Psoas muscle (tissue), 8 donors: Measurements from ENCODE around the gene TMEM30B. TPM values are rescaled to one million over a fixed set of nuclear protein-coding genes. Genes with fewer than 3 reads are reported as not detected.
A peak's percentile ranks its signal among the peaks of the same experiment; 100 is the strongest.

Experiments used
- ATAC-seq, 4 donors: fragments of 200-7000 bp; cut with Tn5 transposase; one replicate each; pipeline ENCODE4 v1.9.1; 2020; ENCODE audit warnings: moderate library complexity in 3 of 4, mild to moderate bottlenecking in 2 of 4
- DNase-seq, 2 donors: peaks; one replicate each; pipeline ENCODE4 v3.0.0-alpha.2; 2020
- H3K27ac ChIP-seq: fragments of 200-600 bp; one replicate; pipeline ENCODE4 v1.8.0; 2022
- H3K27me3 ChIP-seq, 3 donors: fragments of 200-600 bp in 1 of 3; one replicate each; pipeline versions ENCODE4 v1.6.1 to v1.8.0; 2013 to 2022; ENCODE audit warnings: low read length in 2 of 3, mild to moderate bottlenecking in 2 of 3, moderate library complexity in 1 of 3; ENCODE audit not compliant: insufficient read depth in 3 of 3
- H3K36me3 ChIP-seq, 2 donors: fragments of 200-600 bp in 1 of 2; one replicate each; pipeline versions ENCODE4 v1.6.1 to v1.8.0; 2013 to 2022; ENCODE audit warnings: low read depth in 1 of 2, mild to moderate bottlenecking in 1 of 2, moderate library complexity in 1 of 2; ENCODE audit not compliant: insufficient read depth in 1 of 2
- H3K4me1 ChIP-seq: fragments of 200-600 bp; one replicate; pipeline ENCODE4 v1.8.0; 2022
- H3K4me3 ChIP-seq: fragments of 200-600 bp; one replicate; pipeline ENCODE4 v1.8.0; 2022; ENCODE audit warnings: mild to moderate bottlenecking
- H3K9me3 ChIP-seq: fragments of 200-600 bp; one replicate; pipeline ENCODE4 v1.8.0; 2022
- CTCF ChIP-seq: fragments of 200-600 bp; IDR thresholded peaks from one replicate; pipeline ENCODE4 v1.8.0; 2022; ENCODE audit warnings: antibody characterized with exemption
- WGBS, 3 donors: extraction: QIAGEN DNeasy Blood & Tissue Kit; methylation state at CpG; one replicate each; pipeline versions ENCODE4 v1.1.6 to v1.1.7; 2013; 5-methylcytosine and 5-hydroxymethylcytosine counted together
- intact Hi-C, 2 donors: fragments of 100-400 bp; cut with DNase I; formaldehyde crosslinking; loops; one replicate each; pipeline versions ENCODE4 v1.11.0 to v1.14.2; 2022
- polyA plus RNA-seq, 3 donors: library from polyadenylated mRNA; stranded (reverse); fragments of 200-250 nt; gene quantifications; one replicate each; pipeline ENCODE4 v1.2.3, GENCODE V29; 2013
- total RNA-seq, 4 donors: library from RNA; stranded (reverse); fragmentation: NEBNext Ultra II Directional in 2 of 4; extraction: Animal tissue kit (Norgen Biotek cat#: 25700) in 2 of 4; gene quantifications; one replicate each; pipeline versions ENCODE4 v1.2.1 to v1.2.4, GENCODE V29; 2021 to 2023
- donor health status: healthy with polysubstance abuse.
- donor health status: DM: no; HTN: no; CAD: no; lungs with moderate emphysema.
- donor health status: Bipolar disorder and iron deficiency.
- donor health status: healthy.
- donor health status: DM: yes; HTN: yes; CAD: no.
- donor health status: DM: no; HTN: no; CAD: no.
- donor health status: DM: no; HTN: no; CAD: no.
- donor health status: DM: yes; HTN: yes; CAD: no.

TMEM30B gene
- total and polyA plus RNA-seq, 7 donors, result 0.30 to 2.0 (median 0.80) TPM

- TF ChIP-seq CTCF, result no peak
- H3K4me1 ChIP-seq, result peaks cover 8% of the 10 kb centered on the region
- intact Hi-C loops, result loop anchor here in 1 of 2 donors (10.0 kb wide), 1 partner anchor 927 kb away; no protein-coding TSS in a partner anchor
- no peaks in the 10 kb centered on the region for H3K36me3 ChIP-seq
- no peak for DNase-seq
- H3K4me3 ChIP-seq, result peak overlapping the region; percentile 84
- no peaks in the 10 kb centered on the region for H3K27me3 ChIP-seq
- WGBS, 3 donors, result 24 to 55% (median 52%) methylated on average over 1 of the region's 1 CpG
- ATAC-seq, result no peak
- H3K9me3 ChIP-seq, result no peaks in the 10 kb centered on the region
- peak overlapping the region; percentile 85 for H3K27ac ChIP-seq
These were observed 774 bp upstream of the TMEM30B start for GRCh38 chr14:61281948-61282275.

GRCh38 chr14:61280526-61281185, 482 bp downstream of the TMEM30B start:
- peaks cover 4% of the 10 kb centered on the region for H3K4me1 ChIP-seq
- no peaks in the 10 kb centered on the region for H3K36me3 ChIP-seq
- ATAC-seq (peak; percentile 90 to 94 (median 90)), DNase-seq (peak; percentile 71 to 89)
- no peaks in the 10 kb centered on the region for H3K27me3 ChIP-seq
- 1 to 2% (median 1%) methylated on average over 53 to 81 of the region's 81 CpGs for WGBS, 3 donors
- intact Hi-C loops, result loop anchor here in 1 of 2 donors (10.0 kb wide), 1 partner anchor 926 kb away; no protein-coding TSS in a partner anchor
- peak overlapping the region; percentile 84 for H3K4me3 ChIP-seq
- peak overlapping the region; percentile 85 for H3K27ac ChIP-seq
- peak; percentile 59 for TF ChIP-seq CTCF
- H3K9me3 ChIP-seq, result no peaks in the 10 kb centered on the region

- H3K4me3 ChIP-seq, result peak overlapping the region; percentile 84
- H3K27me3 ChIP-seq, result no peaks in the 10 kb centered on the region
- peaks cover 3% of the 10 kb centered on the region for H3K4me1 ChIP-seq
- ATAC-seq (peak in 1 of 4 donors; percentile 30), DNase-seq (no peak)
- no peak for TF ChIP-seq CTCF
- H3K36me3 ChIP-seq, result no peaks in the 10 kb centered on the region
- WGBS, 3 donors, result 15 to 24% (median 18%) methylated on average over 45 to 47 of the region's 47 CpGs
- intact Hi-C loops, result loop anchor here in 1 of 2 donors (10.0 kb wide), 1 partner anchor 925 kb away; no protein-coding TSS in a partner anchor
- H3K27ac ChIP-seq, result peak overlapping the region; percentile 85
- H3K9me3 ChIP-seq, result no peaks in the 10 kb centered on the region
These were observed 1.0 kb downstream of the TMEM30B start for GRCh38 chr14:61280092-61280525.

GRCh38 chr14:61279082-61279481, 2.1 kb downstream of the TMEM30B start:
- Histone ChIP-seq H3K27ac (no peak overlapping the region), H3K9me3 (no peaks in the 10 kb centered on the region), H3K27me3 (no peaks in the 10 kb centered on the region), H3K4me3 (peak overlapping the region; percentile 84), H3K36me3 (no peaks in the 10 kb centered on the region), H3K4me1 (no peaks in the 10 kb centered on the region)
- intact Hi-C loops, result no loop called here
- TF ChIP-seq CTCF, result no peak
- WGBS, 3 donors, result 67 to 86% (median 75%) methylated on average over 5 of the region's 5 CpGs
- no peak for ATAC-seq
- no peak for DNase-seq
